ENCODE data around the gene SLC16A5. TPM values are rescaled to one million over a fixed set of nuclear protein-coding genes. Genes with fewer than 3 reads are reported as not detected.
"Not testable (repeated sequence)": the region's sequence is repeated elsewhere in the genome, so short reads cannot be mapped to it uniquely, and the experiment has no call there.

SLC16A5 gene
- total RNA-seq, 1 experiment from 2014 or later: 28.2 TPM

- Histone ChIP-seq H3K36me3 (replicated peaks; ENCODE audit: control insufficient read depth, insufficient read depth, low read length) (peaks cover 25% of the 10 kb centered on the region), H3K27me3 (ENCODE audit: control insufficient read depth, insufficient read depth, low read length) (no peaks in the 10 kb centered on the region), H3K4me3 (ENCODE audit: insufficient read depth, low read depth, low read length) (no peak overlapping the region)
- DNase-seq: no peak
These were observed 48.2 kb downstream of the SLC16A5 start for GRCh38 chr17:75135946-75136345.

GRCh38 chr17:75137762-75138161, 50.0 kb downstream of the SLC16A5 start:
- not testable (repeated sequence) for H3K4me3 ChIP-seq (ENCODE audit: insufficient read depth, low read depth, low read length); DNase-seq; H3K27me3 ChIP-seq (ENCODE audit: control insufficient read depth, insufficient read depth, low read length)
- H3K36me3 ChIP-seq (replicated peaks; ENCODE audit: control insufficient read depth, insufficient read depth, low read length): peaks cover 31% of the 10 kb centered on the region

- no peak for DNase-seq
- Histone ChIP-seq H3K4me3 (ENCODE audit: insufficient read depth, low read depth, low read length) (no peak overlapping the region), H3K27me3 (ENCODE audit: control insufficient read depth, insufficient read depth, low read length) (no peaks in the 10 kb centered on the region), H3K36me3 (replicated peaks; ENCODE audit: control insufficient read depth, insufficient read depth, low read length) (peaks cover 34% of the 10 kb centered on the region)
These were observed 50.8 kb downstream of the SLC16A5 start for GRCh38 chr17:75138519-75138918.

- DNase-seq: peak; percentile 21
- Histone ChIP-seq H3K4me3 (ENCODE audit: insufficient read depth, low read depth, low read length) (no peak overlapping the region), H3K36me3 (replicated peaks; ENCODE audit: control insufficient read depth, insufficient read depth, low read length) (peaks cover 49% of the 10 kb centered on the region), H3K27me3 (ENCODE audit: control insufficient read depth, insufficient read depth, low read length) (no peaks in the 10 kb centered on the region)
These were observed 54.6 kb downstream of the SLC16A5 start for GRCh38 chr17:75142236-75142971.

- Histone ChIP-seq H3K4me3 (ENCODE audit: insufficient read depth, low read depth, low read length) (no peak overlapping the region), H3K27me3 (ENCODE audit: control insufficient read depth, insufficient read depth, low read length) (no peaks in the 10 kb centered on the region), H3K36me3 (replicated peaks; ENCODE audit: control insufficient read depth, insufficient read depth, low read length) (peaks cover 45% of the 10 kb centered on the region)
- no peak for DNase-seq
These were observed 57.2 kb downstream of the SLC16A5 start for GRCh38 chr17:75144816-75145512.

GRCh38 chr17:75146592-75146991, 58.8 kb downstream of the SLC16A5 start:
- no peak for DNase-seq
- peaks cover 38% of the 10 kb centered on the region for H3K36me3 ChIP-seq (replicated peaks; ENCODE audit: control insufficient read depth, insufficient read depth, low read length)

GRCh38 chr17:75147878-75148546, 60.3 kb downstream of the SLC16A5 start:
- DNase-seq: no peak
- Histone ChIP-seq H3K27me3 (ENCODE audit: control insufficient read depth, insufficient read depth, low read length) (no peaks in the 10 kb centered on the region), H3K36me3 (replicated peaks; ENCODE audit: control insufficient read depth, insufficient read depth, low read length) (peaks cover 31% of the 10 kb centered on the region), H3K4me3 (ENCODE audit: insufficient read depth, low read depth, low read length) (no peak overlapping the region)

More at GRCh38 chr17:75146592-75146991, 58.8 kb downstream of the SLC16A5 start:
- Histone ChIP-seq H3K4me3 (ENCODE audit: insufficient read depth, low read depth, low read length) (no peak overlapping the region), H3K27me3 (ENCODE audit: control insufficient read depth, insufficient read depth, low read length) (no peaks in the 10 kb centered on the region)

GRCh38 chr17:75151930-75152329, 64.2 kb downstream of the SLC16A5 start:
- DNase-seq: no peak
- Histone ChIP-seq H3K4me3 (ENCODE audit: insufficient read depth, low read depth, low read length) (peak overlapping the region; percentile 99; the same call in 1 of the 2 replicates), H3K27me3 (ENCODE audit: control insufficient read depth, insufficient read depth, low read length) (no peaks in the 10 kb centered on the region), H3K36me3 (replicated peaks; ENCODE audit: control insufficient read depth, insufficient read depth, low read length) (peaks cover 11% of the 10 kb centered on the region)

- Histone ChIP-seq H3K27me3 (ENCODE audit: control insufficient read depth, insufficient read depth, low read length) (no peaks in the 10 kb centered on the region), H3K4me3 (ENCODE audit: insufficient read depth, low read depth, low read length) (peak overlapping the region; percentile 99), H3K36me3 (replicated peaks; ENCODE audit: control insufficient read depth, insufficient read depth, low read length) (peaks cover 6% of the 10 kb centered on the region)
- DNase-seq: no peak
These were observed 64.8 kb downstream of the SLC16A5 start for GRCh38 chr17:75152523-75152921.

GRCh38 chr17:75152922-75153779, 65.4 kb downstream of the SLC16A5 start:
- Histone ChIP-seq H3K36me3 (replicated peaks; ENCODE audit: control insufficient read depth, insufficient read depth, low read length) (peaks cover 3% of the 10 kb centered on the region), H3K27me3 (ENCODE audit: control insufficient read depth, insufficient read depth, low read length) (no peaks in the 10 kb centered on the region), H3K4me3 (ENCODE audit: insufficient read depth, low read depth, low read length) (peak overlapping the region; percentile 99)
- peak; percentile 76 for DNase-seq

- Histone ChIP-seq H3K4me3 (ENCODE audit: insufficient read depth, low read depth, low read length) (peak overlapping the region; percentile 99), H3K36me3 (replicated peaks; ENCODE audit: control insufficient read depth, insufficient read depth, low read length) (no peaks in the 10 kb centered on the region; the same call in 1 of the 2 replicates), H3K27me3 (ENCODE audit: control insufficient read depth, insufficient read depth, low read length) (no peaks in the 10 kb centered on the region)
- peak; percentile 70 for DNase-seq
These were observed 66.0 kb downstream of the SLC16A5 start for GRCh38 chr17:75153780-75154194.

GRCh38 chr17:75154195-75155106, 66.7 kb downstream of the SLC16A5 start, which contains the start of gene JPT1:
JPT1 (minus strand) TSS chr17:75154512; CDS start chr17:75154397, 115 bp downstream.
- peak within 1 kb of the TSS; percentile 99 for H3K4me3 ChIP-seq (ENCODE audit: insufficient read depth, low read depth, low read length)
- peak; percentile 98 for DNase-seq

GRCh38 chr17:75155191-75155601, 67.4 kb downstream of the SLC16A5 start:
- Histone ChIP-seq H3K4me3 (ENCODE audit: insufficient read depth, low read depth, low read length) (no peak overlapping the region), H3K36me3 (replicated peaks; ENCODE audit: control insufficient read depth, insufficient read depth, low read length) (no peaks in the 10 kb centered on the region), H3K27me3 (ENCODE audit: control insufficient read depth, insufficient read depth, low read length) (no peaks in the 10 kb centered on the region)
- DNase-seq: peak; percentile 45

More at GRCh38 chr17:75154195-75155106, 66.7 kb downstream of the SLC16A5 start, which contains the start of gene JPT1:
- Histone ChIP-seq H3K27me3 (ENCODE audit: control insufficient read depth, insufficient read depth, low read length) (no peaks in the 10 kb centered on the region), H3K36me3 (replicated peaks; ENCODE audit: control insufficient read depth, insufficient read depth, low read length) (no peaks in the 10 kb centered on the region)

Measured in H7 (cell line).